Measurements from ENCODE around the gene MAP1LC3C. TPM values are rescaled to one million over a fixed set of nuclear protein-coding genes. Genes with fewer than 3 reads are reported as not detected.

Gene MAP1LC3C
- total RNA-seq, 4 donors from 2014 or later, result 0.85 to 6.7 TPM; not detected in 2

DNA sequence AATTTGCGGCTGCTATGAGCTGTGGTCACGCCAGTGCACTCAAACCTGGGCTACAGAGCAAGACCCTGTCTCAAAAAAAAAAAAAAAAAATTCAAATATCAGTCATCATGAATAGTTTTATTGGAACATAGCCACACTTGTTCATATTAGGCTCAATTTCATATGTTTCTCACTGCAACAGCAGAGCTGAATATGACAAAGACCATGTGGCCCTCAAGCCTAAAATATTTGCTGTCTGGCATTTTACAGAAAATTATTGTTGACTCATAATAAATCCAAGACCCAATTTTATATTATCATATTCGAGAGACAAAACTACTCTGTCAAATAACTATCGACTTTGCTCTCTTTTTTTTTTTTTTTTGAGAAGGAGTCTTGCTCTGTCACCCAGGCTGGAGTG, 30.3 kb downstream of the MAP1LC3C start:
- no peak overlapping the region for H3K4me3 ChIP-seq
- no peak overlapping the region for H3K27ac ChIP-seq
- H3K4me1 ChIP-seq, result no peaks in the 10 kb centered on the region
- WGBS, 2 donors, result 52 to 60% methylated on average over 4 of the region's 4 CpGs
- H3K27me3 ChIP-seq, result no peaks in the 10 kb centered on the region
- intact Hi-C loops (cut with DNase I), result no loop called here
- no peak for TF ChIP-seq POLR2A (IDR thresholded peaks at IDR 0.05)
- TF ChIP-seq, protein P1, sequence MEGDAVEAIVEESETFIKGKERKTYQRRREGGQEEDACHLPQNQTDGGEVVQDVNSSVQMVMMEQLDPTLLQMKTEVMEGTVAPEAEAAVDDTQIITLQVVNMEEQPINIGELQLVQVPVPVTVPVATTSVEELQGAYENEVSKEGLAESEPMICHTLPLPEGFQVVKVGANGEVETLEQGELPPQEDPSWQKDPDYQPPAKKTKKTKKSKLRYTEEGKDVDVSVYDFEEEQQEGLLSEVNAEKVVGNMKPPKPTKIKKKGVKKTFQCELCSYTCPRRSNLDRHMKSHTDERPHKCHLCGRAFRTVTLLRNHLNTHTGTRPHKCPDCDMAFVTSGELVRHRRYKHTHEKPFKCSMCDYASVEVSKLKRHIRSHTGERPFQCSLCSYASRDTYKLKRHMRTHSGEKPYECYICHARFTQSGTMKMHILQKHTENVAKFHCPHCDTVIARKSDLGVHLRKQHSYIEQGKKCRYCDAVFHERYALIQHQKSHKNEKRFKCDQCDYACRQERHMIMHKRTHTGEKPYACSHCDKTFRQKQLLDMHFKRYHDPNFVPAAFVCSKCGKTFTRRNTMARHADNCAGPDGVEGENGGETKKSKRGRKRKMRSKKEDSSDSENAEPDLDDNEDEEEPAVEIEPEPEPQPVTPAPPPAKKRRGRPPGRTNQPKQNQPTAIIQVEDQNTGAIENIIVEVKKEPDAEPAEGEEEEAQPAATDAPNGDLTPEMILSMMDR (IDR thresholded peaks at IDR 0.05), result no peak
- no peaks in the 10 kb centered on the region for H3K9me3 ChIP-seq
- no peak for DNase-seq
- no peaks in the 10 kb centered on the region for H3K36me3 ChIP-seq

DNA sequence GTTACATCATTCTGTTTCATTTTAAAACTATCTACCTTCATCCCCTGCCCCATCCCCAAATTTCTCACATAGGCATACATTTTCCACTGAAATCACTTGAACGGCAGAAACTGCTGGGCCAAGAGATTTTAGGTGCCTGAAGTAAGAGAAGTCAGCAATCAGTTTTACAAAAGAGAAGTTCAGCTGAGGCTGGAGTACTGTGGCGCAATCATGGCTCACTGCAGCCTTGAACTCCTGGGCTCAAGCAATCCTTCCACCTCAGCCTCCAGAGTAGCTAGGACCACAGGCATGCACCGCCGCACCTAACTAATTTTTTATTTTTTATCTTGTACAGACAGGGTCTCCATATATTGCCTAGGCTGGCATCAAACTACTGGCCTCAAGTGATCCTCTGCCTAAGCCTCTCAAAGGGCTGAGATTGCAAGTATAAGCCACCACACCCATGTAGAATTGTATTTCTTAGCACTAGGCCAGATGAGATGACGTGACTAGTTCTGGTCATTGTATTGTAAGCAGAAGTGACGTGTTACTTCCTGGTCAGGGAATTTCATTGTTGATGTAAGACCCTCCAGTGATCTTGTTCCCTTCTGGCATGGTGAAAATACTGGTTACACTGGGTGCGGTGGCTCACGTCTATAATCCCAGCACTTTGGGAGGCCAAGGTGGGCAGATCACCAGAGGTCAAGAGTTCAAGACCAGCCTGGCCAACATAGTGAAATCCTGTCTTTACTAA, 34.2 kb downstream of the MAP1LC3C start:
- no peak overlapping the region for H3K4me3 ChIP-seq
- H3K9me3 ChIP-seq, result no peaks in the 10 kb centered on the region
- TF ChIP-seq, protein P1 (IDR thresholded peaks at IDR 0.05), result no peak
- TF ChIP-seq POLR2A (IDR thresholded peaks at IDR 0.05), result no peak
- no peak for DNase-seq
- 65 to 72% methylated on average over 8 of the region's 8 CpGs for WGBS, 2 donors
- no peaks in the 10 kb centered on the region for H3K36me3 ChIP-seq
- no peak overlapping the region for H3K27ac ChIP-seq
- intact Hi-C loops (cut with DNase I), result no loop called here
- H3K27me3 ChIP-seq, result no peaks in the 10 kb centered on the region
- H3K4me1 ChIP-seq, result no peaks in the 10 kb centered on the region

DNA sequence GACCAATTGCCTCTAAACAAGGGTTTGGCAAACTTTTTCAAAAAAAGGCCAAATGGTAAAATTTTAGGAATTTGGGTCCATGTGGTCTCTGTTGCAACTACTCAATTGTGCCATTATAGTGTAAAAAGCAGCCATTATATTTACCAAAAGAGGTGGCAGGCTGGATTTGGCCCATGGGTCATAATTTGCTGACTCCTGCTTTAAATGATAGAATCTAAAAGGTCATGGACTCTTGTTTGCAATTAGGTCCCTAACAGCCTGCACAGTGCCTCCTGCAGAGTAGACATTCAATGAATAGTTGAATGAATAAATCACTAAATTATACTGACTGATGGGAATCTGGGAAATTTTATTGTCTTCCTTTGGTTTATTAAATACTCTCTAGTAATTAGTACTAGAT, 35.2 kb downstream of the MAP1LC3C start:
- no peaks in the 10 kb centered on the region for H3K9me3 ChIP-seq
- DNase-seq, result no peak
- no peaks in the 10 kb centered on the region for H3K27me3 ChIP-seq
- no peaks in the 10 kb centered on the region for H3K4me1 ChIP-seq
- no peak for TF ChIP-seq POLR2A (IDR thresholded peaks at IDR 0.05)
- TF ChIP-seq, protein P1 (IDR thresholded peaks at IDR 0.05), result no peak
- no peaks in the 10 kb centered on the region for H3K36me3 ChIP-seq
- H3K27ac ChIP-seq, result no peak overlapping the region
- H3K4me3 ChIP-seq, result no peak overlapping the region
- intact Hi-C loops (cut with DNase I), result no loop called here

DNA sequence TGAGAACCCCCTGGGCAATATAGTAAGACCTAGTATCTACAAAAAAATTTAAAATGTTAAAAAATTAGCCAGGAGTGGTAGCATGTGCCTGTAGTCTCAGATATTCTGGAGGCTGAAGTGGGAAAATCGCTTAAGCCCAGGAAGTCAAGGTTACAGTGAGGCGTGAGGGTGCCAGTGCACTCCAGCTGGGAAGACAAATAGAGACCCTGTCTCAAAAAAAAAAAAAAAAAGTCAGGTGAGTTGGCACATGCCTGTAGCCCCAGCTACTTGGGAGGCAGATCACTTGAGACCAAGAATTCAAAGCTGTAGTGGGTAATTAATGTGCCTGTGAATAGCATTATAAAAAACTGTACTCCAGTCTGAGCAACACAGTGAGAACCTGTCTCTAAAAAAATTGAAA, 36.7 kb downstream of the MAP1LC3C start:
- no peaks in the 10 kb centered on the region for H3K36me3 ChIP-seq
- TF ChIP-seq, protein P1 (IDR thresholded peaks at IDR 0.05), result no peak
- TF ChIP-seq POLR2A (IDR thresholded peaks at IDR 0.05), result no peak
- intact Hi-C loops (cut with DNase I), result no loop called here
- H3K4me1 ChIP-seq, result no peaks in the 10 kb centered on the region
- no peak overlapping the region for H3K4me3 ChIP-seq
- DNase-seq, result no peak
- WGBS, 2 donors, result 83 to 88% methylated on average over 2 of the region's 2 CpGs
- H3K27me3 ChIP-seq, result no peaks in the 10 kb centered on the region
- no peaks in the 10 kb centered on the region for H3K9me3 ChIP-seq
- H3K27ac ChIP-seq, result no peak overlapping the region

DNA sequence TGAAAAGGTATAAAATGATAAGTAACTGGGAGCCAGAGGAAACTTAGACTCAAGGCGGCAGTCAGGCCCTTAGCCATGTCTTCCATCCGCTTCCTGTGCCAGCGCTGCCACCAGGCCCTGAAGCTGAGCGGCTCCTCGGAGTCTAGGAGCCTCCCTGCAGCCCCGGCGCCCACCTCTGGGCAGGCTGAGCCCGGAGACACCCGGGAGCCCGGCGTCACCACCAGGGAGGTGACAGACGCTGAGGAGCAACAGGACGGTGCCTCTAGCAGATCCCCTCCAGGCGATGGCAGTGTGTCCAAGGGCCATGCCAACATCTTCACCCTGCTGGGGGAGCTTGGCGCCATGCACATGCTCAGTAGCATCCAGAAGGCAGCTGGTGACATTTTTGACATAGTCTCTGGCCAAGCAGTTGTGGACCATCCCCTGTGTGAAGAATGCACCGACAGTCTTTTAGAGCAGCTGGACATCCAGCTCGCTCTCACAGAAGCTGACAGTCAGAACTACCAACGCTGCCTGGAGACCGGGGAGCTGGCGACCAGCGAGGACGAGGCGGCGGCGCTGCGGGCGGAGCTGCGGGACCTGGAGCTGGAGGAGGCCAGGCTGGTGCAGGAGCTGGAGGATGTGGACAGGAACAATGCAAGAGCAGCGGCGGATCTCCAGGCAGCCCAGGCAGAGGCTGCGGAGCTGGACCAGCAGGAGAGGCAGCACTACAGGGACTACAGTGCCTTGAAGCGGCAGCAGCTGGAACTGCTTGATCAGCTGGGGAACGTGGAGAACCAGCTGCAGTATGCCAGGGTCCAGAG, 41.0 kb downstream of the MAP1LC3C start, which contains the start of gene BECN2:
BECN2 (plus strand) TSS at position 76 of the 803 bp plus-strand sequence; CDS start at position 76, 0 bp downstream.
- no peak for DNase-seq
- H3K27ac ChIP-seq, result no peak within 1 kb of the TSS
- 87 to 90% methylated on average over 22 to 29 of the region's 33 CpGs for WGBS, 2 donors
- no peaks in the 10 kb centered on the region for H3K27me3 ChIP-seq
- H3K9me3 ChIP-seq, result no peaks in the 10 kb centered on the region
- TF ChIP-seq, protein P1 (IDR thresholded peaks at IDR 0.05), result no peak
- no peak for TF ChIP-seq POLR2A (IDR thresholded peaks at IDR 0.05)
- H3K4me1 ChIP-seq, result no peaks in the 10 kb centered on the region
- H3K4me3 ChIP-seq, result no peak within 1 kb of the TSS
- no peaks in the 10 kb centered on the region for H3K36me3 ChIP-seq
- intact Hi-C loops (cut with DNase I), result no loop called here

Data from esophagus squamous epithelium (tissue), 5 donors.